Measurements from ENCODE around the gene GDPD3.

Gene GDPD3

DNA sequence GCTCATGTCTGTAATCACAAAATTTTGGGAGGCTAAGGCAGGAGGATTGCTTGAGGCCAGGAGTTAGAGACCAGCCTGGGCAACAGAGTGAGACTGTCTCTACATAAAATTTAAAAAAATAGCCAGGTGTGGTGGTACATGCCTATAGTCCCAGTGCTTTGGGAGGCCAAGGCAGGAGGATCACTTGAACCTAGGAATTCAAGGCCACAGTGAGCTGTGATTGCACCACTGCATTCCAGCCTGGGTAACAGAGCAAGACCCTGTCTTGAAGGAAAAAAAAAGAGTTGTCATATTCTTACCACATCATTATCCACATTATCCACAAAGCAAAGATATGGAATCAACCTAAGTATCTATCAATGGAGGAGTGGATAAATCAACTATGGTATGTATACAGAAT is 30.7 kb upstream of the GDPD3 start (continued):
- TF ChIP-seq, protein P1, sequence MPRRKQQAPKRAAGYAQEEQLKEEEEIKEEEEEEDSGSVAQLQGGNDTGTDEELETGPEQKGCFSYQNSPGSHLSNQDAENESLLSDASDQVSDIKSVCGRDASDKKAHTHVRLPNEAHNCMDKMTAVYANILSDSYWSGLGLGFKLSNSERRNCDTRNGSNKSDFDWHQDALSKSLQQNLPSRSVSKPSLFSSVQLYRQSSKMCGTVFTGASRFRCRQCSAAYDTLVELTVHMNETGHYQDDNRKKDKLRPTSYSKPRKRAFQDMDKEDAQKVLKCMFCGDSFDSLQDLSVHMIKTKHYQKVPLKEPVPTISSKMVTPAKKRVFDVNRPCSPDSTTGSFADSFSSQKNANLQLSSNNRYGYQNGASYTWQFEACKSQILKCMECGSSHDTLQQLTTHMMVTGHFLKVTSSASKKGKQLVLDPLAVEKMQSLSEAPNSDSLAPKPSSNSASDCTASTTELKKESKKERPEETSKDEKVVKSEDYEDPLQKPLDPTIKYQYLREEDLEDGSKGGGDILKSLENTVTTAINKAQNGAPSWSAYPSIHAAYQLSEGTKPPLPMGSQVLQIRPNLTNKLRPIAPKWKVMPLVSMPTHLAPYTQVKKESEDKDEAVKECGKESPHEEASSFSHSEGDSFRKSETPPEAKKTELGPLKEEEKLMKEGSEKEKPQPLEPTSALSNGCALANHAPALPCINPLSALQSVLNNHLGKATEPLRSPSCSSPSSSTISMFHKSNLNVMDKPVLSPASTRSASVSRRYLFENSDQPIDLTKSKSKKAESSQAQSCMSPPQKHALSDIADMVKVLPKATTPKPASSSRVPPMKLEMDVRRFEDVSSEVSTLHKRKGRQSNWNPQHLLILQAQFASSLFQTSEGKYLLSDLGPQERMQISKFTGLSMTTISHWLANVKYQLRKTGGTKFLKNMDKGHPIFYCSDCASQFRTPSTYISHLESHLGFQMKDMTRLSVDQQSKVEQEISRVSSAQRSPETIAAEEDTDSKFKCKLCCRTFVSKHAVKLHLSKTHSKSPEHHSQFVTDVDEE (CRISPR knock-in tag; IDR thresholded peaks at IDR 0.05) = no peak
- no peak for TF ChIP-seq TCF4 (CRISPR knock-in tag; IDR thresholded peaks at IDR 0.05; ENCODE audit: borderline replicate concordance)

DNA sequence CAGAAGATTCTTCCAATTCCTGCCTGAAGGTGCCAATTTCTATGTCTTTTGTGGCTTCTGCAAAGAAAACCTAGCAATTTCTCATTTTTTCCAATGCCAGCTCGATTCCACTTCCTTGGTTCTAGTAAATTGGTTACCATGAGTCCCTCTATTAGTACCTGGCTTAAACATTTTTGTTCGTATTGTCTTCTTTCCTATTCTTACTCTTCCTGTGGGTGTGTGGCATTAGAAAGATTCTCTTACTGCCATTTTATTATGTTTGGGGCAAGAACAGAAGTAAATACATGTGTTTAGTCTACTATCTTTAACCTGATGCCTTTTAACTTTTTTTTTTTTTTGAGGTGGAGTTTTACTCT is 30.0 kb upstream of the GDPD3 start:
- TF ChIP-seq ZNF8 (CRISPR knock-in tag; IDR thresholded peaks at IDR 0.05) (no peak), ZC3H10 (CRISPR knock-in tag; IDR thresholded peaks at IDR 0.05) (no peak), OSR1 (CRISPR knock-in tag; IDR thresholded peaks at IDR 0.05) (no peak), CSDC2 (CRISPR knock-in tag; IDR thresholded peaks at IDR 0.05) (no peak), GLIS3 (CRISPR knock-in tag; IDR thresholded peaks at IDR 0.05) (no peak)
- TF ChIP-seq, protein P1 (CRISPR knock-in tag; IDR thresholded peaks at IDR 0.05) = no peak
- TF ChIP-seq, protein P2, sequence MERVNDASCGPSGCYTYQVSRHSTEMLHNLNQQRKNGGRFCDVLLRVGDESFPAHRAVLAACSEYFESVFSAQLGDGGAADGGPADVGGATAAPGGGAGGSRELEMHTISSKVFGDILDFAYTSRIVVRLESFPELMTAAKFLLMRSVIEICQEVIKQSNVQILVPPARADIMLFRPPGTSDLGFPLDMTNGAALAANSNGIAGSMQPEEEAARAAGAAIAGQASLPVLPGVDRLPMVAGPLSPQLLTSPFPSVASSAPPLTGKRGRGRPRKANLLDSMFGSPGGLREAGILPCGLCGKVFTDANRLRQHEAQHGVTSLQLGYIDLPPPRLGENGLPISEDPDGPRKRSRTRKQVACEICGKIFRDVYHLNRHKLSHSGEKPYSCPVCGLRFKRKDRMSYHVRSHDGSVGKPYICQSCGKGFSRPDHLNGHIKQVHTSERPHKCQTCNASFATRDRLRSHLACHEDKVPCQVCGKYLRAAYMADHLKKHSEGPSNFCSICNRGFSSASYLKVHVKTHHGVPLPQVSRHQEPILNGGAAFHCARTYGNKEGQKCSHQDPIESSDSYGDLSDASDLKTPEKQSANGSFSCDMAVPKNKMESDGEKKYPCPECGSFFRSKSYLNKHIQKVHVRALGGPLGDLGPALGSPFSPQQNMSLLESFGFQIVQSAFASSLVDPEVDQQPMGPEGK (CRISPR knock-in tag; IDR thresholded peaks at IDR 0.05; ENCODE audit: borderline replicate concordance) = no peak
- TF ChIP-seq, protein P3, sequence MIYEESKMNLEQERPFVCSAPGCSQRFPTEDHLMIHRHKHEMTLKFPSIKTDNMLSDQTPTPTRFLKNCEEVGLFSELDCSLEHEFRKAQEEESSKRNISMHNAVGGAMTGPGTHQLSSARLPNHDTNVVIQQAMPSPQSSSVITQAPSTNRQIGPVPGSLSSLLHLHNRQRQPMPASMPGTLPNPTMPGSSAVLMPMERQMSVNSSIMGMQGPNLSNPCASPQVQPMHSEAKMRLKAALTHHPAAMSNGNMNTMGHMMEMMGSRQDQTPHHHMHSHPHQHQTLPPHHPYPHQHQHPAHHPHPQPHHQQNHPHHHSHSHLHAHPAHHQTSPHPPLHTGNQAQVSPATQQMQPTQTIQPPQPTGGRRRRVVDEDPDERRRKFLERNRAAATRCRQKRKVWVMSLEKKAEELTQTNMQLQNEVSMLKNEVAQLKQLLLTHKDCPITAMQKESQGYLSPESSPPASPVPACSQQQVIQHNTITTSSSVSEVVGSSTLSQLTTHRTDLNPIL (CRISPR knock-in tag; IDR thresholded peaks at IDR 0.05; ENCODE audit: low read depth) = no peak
- ATAC-seq = no peak

DNA sequence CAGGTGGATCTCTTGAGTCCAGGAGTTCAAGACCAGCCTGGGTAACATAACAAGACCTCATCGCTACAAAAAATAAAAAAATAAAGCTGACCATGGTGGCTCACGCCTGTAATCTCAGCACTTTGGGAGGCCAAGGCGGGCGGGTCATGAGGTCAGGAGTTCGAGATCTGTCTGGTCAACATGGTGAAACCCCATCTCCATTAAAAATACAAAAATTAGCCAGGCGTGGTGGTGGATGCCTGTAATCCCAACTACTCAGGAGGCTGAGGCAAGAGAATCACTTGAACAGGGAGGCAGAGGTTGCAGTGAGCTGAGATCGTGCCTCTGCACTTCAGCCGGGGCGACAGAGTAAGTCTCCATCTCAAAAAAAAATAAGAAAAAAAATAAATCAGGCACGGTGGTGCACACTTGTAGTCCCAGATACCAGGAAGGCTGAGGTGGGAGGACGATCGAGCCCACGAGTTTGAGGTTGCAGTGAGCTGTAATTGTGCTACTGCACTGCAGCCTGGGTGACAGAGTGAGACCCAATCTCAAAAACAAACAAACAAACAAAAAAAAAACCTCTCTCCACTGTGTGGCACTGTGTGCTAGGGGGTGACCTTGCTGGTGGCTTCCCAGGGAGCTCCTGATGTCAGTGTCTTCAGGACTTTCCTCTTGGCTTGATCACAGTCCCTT is 29.5 kb upstream of the GDPD3 start:
- TF ChIP-seq ZFP3 (CRISPR knock-in tag; IDR thresholded peaks at IDR 0.05) (no peak), RARB (CRISPR knock-in tag; IDR thresholded peaks at IDR 0.05) (no peak), GLIS3 (CRISPR knock-in tag; IDR thresholded peaks at IDR 0.05) (no peak), ZNF70 (CRISPR knock-in tag; IDR thresholded peaks at IDR 0.05) (no peak), ESRRG (CRISPR knock-in tag; IDR thresholded peaks at IDR 0.05) (no peak), PPARA (CRISPR knock-in tag; IDR thresholded peaks at IDR 0.05; ENCODE audit: borderline replicate concordance) (no peak), TCF4 (CRISPR knock-in tag; IDR thresholded peaks at IDR 0.05; ENCODE audit: borderline replicate concordance) (no peak), ISL1 (CRISPR knock-in tag; IDR thresholded peaks at IDR 0.05) (no peak), ZFP30 (CRISPR knock-in tag; IDR thresholded peaks at IDR 0.05) (no peak)
- TF ChIP-seq, protein P1 (CRISPR knock-in tag; IDR thresholded peaks at IDR 0.05) = no peak
- TF ChIP-seq, protein P4, sequence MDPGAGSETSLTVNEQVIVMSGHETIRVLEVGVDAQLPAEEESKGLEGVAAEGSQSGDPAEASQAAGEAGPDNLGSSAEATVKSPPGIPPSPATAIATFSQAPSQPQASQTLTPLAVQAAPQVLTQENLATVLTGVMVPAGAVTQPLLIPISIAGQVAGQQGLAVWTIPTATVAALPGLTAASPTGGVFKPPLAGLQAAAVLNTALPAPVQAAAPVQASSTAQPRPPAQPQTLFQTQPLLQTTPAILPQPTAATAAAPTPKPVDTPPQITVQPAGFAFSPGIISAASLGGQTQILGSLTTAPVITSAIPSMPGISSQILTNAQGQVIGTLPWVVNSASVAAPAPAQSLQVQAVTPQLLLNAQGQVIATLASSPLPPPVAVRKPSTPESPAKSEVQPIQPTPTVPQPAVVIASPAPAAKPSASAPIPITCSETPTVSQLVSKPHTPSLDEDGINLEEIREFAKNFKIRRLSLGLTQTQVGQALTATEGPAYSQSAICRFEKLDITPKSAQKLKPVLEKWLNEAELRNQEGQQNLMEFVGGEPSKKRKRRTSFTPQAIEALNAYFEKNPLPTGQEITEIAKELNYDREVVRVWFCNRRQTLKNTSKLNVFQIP (CRISPR knock-in tag; IDR thresholded peaks at IDR 0.05; ENCODE audit: borderline replicate concordance, low read depth) = no peak
- no peak for ATAC-seq

Data from SK-N-SH treated with all-trans-retinoic acid at 6 μM for 48 hours (cell line).